ENCODE data around the gene TIAM1. TPM values are rescaled to one million over a fixed set of nuclear protein-coding genes. Genes with fewer than 3 reads are reported as not detected.

TIAM1 gene
- total RNA-seq, 4 donors from 2014 or later: 85.1 to 114 (median 99.6) TPM

DNA sequence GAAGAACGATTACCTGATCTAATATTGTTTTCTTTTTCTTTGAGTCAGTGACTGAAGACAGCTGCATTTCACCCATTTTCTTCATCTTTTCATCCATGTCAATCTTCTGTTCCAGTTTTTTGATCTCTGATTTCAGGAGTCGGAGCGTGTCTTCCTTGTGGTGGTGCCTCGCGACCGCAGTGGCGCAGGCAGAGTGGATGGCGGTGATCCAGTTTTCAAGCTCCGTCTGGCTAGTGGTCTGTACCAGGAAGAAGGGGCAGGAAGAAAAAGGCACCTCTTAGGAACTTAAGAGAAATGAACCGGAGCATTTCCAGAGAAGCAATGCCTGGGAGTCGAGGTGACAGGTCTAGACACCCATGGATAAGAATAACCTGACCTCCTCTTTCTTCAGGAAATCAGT is 118.3 kb downstream of the TIAM1 start:
- 92 to 95% methylated on average over 11 of the region's 11 CpGs for WGBS, 2 donors
- H3K4me3 ChIP-seq (ENCODE audit: low read depth, poor library complexity, severe bottlenecking): no peak overlapping the region
- TF ChIP-seq POLR2A (IDR thresholded peaks at IDR 0.05): no peak
- TF ChIP-seq, protein P1, sequence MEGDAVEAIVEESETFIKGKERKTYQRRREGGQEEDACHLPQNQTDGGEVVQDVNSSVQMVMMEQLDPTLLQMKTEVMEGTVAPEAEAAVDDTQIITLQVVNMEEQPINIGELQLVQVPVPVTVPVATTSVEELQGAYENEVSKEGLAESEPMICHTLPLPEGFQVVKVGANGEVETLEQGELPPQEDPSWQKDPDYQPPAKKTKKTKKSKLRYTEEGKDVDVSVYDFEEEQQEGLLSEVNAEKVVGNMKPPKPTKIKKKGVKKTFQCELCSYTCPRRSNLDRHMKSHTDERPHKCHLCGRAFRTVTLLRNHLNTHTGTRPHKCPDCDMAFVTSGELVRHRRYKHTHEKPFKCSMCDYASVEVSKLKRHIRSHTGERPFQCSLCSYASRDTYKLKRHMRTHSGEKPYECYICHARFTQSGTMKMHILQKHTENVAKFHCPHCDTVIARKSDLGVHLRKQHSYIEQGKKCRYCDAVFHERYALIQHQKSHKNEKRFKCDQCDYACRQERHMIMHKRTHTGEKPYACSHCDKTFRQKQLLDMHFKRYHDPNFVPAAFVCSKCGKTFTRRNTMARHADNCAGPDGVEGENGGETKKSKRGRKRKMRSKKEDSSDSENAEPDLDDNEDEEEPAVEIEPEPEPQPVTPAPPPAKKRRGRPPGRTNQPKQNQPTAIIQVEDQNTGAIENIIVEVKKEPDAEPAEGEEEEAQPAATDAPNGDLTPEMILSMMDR (IDR thresholded peaks at IDR 0.05): no peak
- no peak for DNase-seq (ENCODE audit: low spot score in 2 of 2)
- intact Hi-C loops (cut with DNase I; ENCODE audit: low total_unique reads): no loop called here

DNA sequence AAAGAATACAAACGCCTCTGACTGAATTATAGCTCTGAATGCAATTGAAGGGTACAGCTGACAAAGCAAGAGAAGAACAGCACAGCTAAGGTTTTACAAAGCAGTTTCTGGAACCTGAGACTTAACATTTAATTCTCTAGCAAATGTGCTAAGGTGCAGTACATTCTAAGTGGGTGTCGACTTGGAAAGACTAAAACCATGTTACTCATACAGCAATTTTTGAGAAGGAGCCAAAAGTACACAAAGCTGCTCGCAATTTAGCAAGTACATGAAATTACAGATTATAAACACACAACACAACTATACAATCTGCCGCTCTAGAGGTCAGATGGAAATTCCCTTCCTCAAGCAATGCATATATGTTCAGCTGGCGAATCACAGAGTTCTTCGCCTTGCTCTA is 121.9 kb downstream of the TIAM1 start:
- 40 to 46% methylated on average over 6 of the region's 6 CpGs for WGBS, 2 donors
- H3K4me3 ChIP-seq (ENCODE audit: low read depth, poor library complexity, severe bottlenecking): no peak overlapping the region
- TF ChIP-seq, protein P1 (IDR thresholded peaks at IDR 0.05): no peak
- TF ChIP-seq POLR2A (IDR thresholded peaks at IDR 0.05): no peak
- intact Hi-C loops (cut with DNase I; ENCODE audit: low total_unique reads): no loop called here
- DNase-seq (ENCODE audit: low spot score in 2 of 2): no peak

DNA sequence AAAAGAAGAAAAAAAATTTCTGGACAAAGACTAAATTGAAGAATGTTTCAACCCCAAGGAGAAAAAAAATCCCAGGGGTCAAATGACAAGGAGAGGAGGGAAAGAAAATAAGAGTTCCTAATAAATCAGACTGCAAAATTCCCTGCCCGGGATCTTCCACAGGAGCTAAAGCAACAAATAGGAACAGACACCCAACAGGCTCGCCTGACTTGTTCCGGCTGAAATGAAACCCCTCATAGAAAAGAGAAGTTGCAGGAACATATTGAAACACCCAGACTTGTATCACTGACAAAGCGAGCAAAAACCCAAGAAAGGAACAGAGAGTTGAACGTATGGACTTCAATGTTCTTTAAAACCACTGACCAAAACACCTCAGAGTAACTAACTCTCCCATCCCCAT is 123.0 kb downstream of the TIAM1 start:
- WGBS, 2 donors: 77 to 81% methylated on average over 5 of the region's 5 CpGs
- TF ChIP-seq, protein P1 (IDR thresholded peaks at IDR 0.05): no peak
- no peak for TF ChIP-seq POLR2A (IDR thresholded peaks at IDR 0.05)
- no peak overlapping the region for H3K4me3 ChIP-seq (ENCODE audit: low read depth, poor library complexity, severe bottlenecking)
- intact Hi-C loops (cut with DNase I; ENCODE audit: low total_unique reads): no loop called here
- no peak for DNase-seq (ENCODE audit: low spot score in 2 of 2)

DNA sequence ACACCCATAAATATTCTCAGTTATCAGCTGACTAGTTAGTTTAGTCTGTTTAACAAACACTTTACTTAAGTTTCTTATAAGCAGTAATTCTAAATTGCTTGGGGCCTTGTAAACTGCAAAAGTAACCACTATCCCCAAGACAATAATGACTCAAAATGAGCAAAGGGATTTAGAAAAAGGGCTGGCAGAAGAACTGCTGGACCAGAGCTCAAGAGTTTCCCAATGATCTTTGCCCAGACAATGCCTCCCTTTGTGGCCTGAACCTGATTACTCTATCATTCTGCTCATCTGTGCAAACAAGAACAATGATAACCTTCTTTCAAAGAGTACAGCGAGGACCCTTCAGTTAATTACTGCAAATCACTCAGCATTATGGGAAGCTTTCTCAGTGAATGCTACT is 123.5 kb downstream of the TIAM1 start:
- WGBS, 2 donors: 50 to 52% methylated on average over 1 of the region's 1 CpG
- TF ChIP-seq POLR2A (IDR thresholded peaks at IDR 0.05): no peak
- TF ChIP-seq, protein P1 (IDR thresholded peaks at IDR 0.05): no peak
- intact Hi-C loops (cut with DNase I; ENCODE audit: low total_unique reads): no loop called here

DNA sequence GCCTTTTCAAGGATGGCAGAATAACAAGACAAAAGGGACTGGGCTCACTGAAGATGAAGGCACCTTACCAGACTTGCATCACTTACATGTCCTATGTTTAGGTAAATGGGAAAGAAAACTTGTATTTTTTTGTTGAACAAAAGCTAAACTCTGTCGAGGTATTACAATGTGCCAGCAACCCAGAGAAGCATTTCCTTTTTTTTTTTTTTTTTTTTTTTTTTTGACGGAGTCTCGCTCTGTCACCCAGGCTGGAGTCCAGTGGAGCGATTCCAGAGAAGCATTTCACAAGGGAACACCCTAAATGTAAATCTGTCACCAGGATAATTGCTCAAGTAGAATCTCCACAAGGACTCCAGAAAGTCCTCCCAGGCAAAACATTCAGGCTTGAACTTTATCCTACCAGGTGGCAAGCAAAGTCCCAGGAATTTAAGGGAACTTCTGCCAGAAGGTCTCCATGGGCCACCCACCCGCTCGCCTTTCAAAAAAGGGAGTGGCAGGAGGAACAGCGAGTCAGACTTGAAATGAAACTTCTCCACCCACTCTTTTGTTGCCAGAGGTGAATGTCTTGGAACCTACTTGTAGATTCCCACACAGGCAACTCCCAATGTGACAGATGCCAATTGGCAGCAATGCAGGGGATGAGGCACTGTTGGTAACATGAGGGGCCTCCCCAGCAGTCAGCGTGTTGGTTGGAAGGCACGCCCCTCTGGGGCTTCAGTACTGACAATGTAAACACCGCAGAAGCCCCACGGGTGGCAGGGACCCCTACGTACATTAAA is 125.0 kb downstream of the TIAM1 start:
- no peak overlapping the region for H3K4me3 ChIP-seq (ENCODE audit: low read depth, poor library complexity, severe bottlenecking)
- WGBS, 2 donors: 14 to 18% methylated on average over 12 of the region's 12 CpGs
- TF ChIP-seq, protein P1 (IDR thresholded peaks at IDR 0.05): no peak
- TF ChIP-seq POLR2A (IDR thresholded peaks at IDR 0.05): no peak
- DNase-seq (ENCODE audit: low spot score in 2 of 2): peak in 1 of 2 donors; percentile 85
- intact Hi-C loops (cut with DNase I; ENCODE audit: low total_unique reads): no loop called here

More for the DNA sequence above, 123.5 kb downstream of the TIAM1 start:
- no peak overlapping the region for H3K4me3 ChIP-seq (ENCODE audit: low read depth, poor library complexity, severe bottlenecking)
- DNase-seq (ENCODE audit: low spot score in 2 of 2): no peak

DNA sequence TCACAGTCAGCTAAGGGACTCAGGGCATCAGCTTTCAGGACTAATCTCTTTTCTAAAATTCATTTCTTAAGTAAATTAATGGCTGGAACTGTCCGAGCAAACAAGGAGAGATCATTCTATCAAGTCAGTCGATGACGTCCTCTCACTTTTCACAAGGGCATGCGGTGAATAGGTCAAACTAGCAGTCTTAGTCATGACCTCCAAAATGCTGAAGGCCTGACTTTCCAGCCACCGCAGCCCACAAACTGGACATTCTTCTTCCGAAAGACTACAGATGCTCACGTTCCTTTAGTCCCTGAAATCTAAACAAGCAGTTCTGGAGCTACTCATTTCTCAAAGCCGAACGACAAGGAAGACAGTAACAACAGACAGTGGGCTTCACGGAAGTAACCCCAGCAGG is 127.9 kb downstream of the TIAM1 start:
- WGBS, 2 donors: 97% methylated on average over 10 of the region's 10 CpGs
- intact Hi-C loops (cut with DNase I; ENCODE audit: low total_unique reads): no loop called here
- H3K4me3 ChIP-seq (ENCODE audit: low read depth, poor library complexity, severe bottlenecking): no peak overlapping the region
- no peak for TF ChIP-seq POLR2A (IDR thresholded peaks at IDR 0.05)
- TF ChIP-seq, protein P1 (IDR thresholded peaks at IDR 0.05): no peak
- DNase-seq (ENCODE audit: low spot score in 2 of 2): no peak

Measured in lower leg skin (tissue), 4 donors.